ENCODE results near the gene CIDEB.

- TF ChIP-seq TAF1 (IDR thresholded peaks at IDR 0.05; ENCODE audit: borderline replicate concordance, insufficient read depth, low read length) (no peak), SIN3A (IDR thresholded peaks at IDR 0.05; ENCODE audit: borderline replicate concordance, insufficient read depth, low read length) (no peak)
These were observed 18.0 kb downstream of the CIDEB start for GRCh38 chr14:24289649-24290280.

Measured in PFSK-1 (cell line).